Activated T-cell treated with anti-CD3 and anti-CD28 coated beads for 1 hour (primary cell): ENCODE results near the gene ZNF487.
"Not testable (repeated sequence)": the region's sequence is repeated elsewhere in the genome, so short reads cannot be mapped to it uniquely, and the experiment has no call there.

Experiments
- DNase-seq: peaks from one replicate; pipeline ENCODE4 v3.0.0-alpha.2; 2020; ENCODE audit warnings: low read depth

Gene ZNF487

DNA sequence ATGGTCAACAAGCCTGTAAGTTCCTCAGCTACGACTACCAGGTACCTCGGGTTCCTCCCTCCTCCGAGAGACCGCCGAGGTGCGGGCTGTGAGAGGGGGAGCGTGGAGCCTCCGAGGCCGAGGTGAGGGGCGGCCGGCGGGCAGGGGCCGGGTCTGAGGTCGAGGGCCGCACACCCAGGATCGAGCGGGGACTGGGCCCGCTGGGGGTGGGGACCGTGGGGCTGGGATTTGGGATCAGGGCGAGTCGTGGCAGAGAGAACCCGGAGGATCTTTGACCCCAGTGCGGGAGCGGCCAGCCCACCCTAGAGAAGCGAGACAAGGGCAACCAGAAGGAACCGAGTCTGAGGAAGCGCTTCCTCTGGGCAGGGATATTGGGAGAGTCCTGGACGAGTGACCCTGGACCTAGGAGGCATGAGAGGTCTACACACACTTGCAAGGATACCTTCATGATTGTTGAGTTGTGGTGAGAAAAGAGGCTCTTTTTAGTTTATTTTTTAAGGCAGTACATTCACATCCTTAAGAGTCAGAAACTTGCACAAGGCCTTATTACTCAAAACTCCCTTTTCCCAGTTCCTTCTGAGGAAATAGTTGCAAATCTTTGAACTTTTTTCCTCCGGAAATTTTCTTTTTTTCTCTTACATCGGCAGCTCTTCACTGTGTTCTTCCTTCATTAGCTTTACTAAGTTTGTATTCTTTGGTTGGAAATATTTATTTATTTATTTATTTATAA lies 395 bp downstream of the ZNF487 start:
- no peak for DNase-seq

DNA sequence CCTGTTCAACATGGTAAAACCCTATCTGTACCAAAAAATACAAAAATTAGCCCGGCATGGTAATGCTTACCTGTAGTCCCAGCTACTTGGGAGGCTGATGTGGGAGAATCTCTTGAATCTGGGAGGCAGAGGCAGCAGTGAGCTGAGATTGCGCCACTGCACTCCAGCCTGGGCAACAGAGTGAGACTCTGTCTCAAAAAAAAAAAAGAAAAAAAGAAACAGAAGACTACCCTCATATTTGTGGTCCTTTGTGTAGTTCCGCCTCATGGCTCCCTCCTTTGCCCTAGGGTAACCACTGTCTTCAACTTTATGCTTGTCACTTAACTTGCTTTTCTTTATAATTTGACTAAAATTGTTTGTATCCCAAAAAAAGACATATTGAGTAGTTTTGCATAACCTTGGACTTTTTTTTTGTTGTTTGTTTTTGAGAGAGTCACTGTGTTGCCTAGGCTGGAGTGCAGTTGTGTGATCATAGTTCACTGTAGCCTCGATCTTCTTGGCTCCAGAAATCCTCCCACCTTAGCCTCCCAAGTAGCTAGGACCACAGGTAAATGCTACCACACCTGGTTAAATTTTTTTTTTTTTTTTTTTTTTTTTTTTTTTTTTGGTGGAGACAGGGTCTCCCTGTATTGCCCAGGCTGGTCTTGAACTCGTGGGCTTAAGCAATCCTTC lies 3.7 kb downstream of the ZNF487 start:
- no peak for DNase-seq

DNA sequence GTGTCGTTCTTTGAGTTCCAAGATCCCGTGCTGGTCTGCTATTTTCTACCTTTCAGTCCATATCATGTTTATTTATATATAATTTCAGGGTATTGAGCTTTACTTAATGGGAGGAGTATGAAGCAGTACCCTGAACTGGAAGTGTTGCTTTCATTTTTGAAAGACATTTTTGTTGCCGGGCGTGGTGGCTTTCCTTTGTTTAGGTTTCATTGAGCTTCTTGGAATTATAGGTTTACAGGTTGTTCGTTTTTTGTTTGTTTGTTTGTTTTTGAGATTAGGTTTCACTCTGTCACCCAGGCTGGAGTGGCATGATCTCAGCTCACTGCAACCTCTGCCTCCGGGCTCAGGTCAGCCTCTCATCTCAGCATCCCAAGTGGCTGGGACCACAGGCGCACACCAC lies 7.4 kb downstream of the ZNF487 start:
- no peak for DNase-seq

DNA sequence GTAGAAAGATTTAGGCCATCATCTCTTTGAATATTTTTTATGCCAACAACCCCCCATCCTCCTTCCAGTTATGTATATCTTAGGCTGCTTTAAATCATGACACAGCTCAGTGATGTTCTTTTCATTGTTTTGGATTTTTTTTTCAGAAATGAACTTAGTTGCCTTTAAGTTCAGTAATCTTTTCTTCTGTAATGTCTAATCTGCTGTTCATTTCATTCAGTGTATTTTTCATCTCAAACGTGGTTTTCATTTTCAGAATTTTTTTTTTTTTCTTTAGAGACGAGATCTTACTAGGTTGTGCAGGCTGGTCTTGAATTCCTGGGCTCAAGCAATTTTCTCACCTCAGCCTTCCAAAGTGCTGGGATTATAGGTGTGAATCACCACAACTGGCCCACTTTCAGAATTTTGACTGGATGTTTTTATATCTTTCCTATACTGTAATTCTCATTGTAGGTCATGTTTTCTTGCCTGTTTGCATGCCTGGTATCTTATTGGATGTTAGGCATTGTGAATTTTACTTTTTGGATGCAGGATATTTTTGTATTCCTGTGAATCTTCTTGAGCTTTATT lies 8.1 kb downstream of the ZNF487 start:
- DNase-seq = no peak

DNA sequence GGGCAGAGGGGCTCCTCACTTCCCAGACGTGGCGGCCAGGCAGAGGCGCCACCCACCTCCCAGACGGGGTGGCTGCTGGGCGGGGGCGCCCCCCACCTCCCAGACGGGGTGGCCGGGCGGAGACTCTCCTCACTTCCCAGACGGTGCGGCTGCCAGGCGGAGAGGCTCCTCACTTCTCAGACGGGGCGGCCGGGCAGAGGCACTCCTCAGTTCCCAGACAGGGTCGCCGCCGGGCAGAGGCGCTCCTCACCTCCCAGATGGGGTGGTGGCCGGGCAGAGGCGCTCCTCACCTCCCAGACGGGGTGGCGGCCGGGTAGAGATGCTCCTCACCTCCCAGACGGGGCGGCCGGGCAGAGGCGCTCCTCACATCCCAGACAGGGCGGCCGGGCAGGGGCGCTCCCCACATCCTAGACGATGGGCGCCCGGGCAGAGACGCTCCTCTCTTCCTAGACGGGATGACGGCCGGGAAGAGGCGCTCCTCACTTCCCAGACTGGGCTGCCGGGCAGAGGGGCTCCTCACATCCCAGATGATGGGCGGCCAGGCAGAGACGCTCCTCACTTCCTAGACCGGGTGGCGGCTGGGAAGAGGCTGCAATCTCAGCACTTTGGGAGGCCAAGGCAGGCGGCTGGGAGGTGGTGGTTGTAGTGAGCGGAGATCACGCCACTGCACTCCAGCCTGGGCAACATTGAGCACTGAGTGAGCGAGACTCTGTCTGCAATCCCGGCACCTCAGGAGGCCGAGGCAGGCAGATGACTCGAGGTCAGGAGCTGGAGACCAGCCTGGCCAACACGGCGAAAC lies 9.5 kb downstream of the ZNF487 start:
- not testable (repeated sequence) for DNase-seq

DNA sequence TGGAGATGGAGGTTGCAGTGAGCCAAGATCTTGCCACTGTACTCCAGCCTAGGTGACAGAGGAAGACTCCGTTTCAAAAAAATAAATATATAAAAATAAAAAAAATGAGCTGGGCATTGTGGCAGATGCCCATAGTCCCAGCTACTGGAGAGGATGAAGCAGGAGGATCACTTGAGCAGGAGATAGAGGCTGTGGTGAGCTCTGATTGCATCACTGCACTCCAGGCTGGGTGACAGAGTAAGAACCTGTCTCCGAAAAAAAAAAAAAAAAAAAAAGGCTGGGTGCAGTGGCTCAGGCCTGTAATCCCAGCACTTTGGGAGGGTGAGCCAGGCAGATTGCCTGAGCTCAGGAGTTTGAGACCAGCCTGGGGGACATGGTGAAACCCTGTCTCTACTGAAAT lies 11.8 kb downstream of the ZNF487 start:
- no peak for DNase-seq

DNA sequence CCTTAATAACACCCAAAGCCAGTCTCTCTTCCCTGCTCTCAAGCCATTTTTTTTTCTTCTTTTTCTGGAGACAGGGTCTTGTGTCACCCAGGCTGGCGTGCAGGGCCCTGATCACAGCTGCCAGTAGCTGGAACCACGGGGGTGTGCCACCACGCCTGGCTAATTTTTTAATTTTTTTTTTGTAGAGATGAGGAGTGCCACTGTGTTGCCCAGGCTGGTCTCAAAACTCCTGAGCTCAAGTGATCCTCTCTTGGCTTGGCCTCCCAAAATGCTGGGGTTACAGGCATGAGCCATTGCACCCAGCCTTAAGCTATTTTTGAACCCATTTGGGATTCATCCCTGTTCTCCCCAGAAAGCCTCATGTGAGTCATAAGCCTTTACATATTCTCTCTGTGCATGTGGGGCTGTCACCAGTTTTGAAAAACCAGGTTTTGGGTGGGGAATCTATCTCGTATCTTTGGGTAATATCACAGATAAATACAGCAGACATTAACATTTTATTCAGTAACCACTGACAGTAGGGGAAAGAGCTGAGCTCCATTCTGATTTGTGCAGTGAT lies 15.5 kb downstream of the ZNF487 start:
- DNase-seq = no peak

DNA sequence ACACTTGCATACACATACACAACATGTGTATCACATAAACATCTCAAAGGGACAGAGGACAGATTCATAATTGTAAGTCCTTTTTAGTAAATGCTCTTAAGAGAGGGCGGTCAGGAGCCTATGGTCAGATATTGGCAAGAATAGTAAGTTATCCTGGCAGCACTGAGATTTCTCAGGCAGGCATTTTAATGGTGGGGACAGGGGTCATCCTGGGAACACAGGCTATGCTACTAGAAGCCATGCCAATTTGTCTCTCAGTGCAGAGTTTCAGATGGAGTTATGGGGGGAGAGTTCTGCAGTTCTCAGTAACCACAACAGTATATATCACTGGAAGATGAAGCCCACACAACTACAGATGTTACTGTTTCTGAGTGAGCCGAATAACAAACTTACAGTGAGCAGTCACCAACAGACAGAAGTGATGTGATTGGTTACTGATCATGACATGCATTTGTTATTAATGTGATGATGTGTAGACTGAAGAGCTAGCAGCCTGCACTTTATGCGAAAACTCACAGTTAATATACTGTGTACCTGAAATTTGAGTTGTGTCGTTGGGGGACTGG lies 16.4 kb downstream of the ZNF487 start:
- DNase-seq = no peak

DNA sequence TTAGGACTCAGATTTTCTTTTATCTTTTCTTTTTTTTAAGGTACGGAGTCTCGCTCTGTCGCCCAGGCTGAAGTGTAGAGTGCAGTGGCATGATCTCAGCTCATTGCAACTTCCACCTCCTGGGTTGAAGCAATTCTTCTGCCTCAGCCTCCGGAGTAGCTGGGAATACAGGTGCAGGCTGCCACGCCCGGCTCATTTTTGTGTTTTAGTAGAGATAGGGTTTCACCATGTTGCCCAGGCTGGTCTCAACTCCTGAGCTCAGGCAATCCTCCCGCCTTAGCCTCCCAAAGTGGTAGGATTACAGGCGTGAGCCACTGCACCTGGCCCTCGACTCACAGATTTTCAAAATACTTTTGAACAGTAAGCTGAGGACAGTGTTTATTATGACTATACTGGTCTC lies 17.1 kb downstream of the ZNF487 start:
- not testable (repeated sequence) for DNase-seq

DNA sequence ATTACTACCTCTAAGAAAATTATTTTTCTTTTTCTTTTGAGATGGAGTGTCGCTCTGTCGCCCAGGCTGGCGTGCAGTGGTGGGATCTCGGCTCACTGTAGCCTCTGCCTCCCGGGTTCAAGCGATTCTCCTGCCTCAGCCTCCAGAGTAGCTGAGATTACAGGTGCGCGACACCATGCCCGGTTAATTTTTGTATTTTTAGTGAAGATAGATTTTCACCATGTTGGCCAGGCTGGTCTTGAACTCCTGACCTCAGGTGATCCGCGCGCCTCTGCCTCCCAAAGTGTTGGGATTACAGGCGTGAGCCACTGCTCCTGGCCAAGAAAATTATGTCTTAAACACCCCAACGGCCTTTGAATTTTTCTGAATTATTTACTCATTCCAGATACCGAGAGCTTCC lies 19.6 kb downstream of the ZNF487 start:
- DNase-seq = not testable (repeated sequence)

DNA sequence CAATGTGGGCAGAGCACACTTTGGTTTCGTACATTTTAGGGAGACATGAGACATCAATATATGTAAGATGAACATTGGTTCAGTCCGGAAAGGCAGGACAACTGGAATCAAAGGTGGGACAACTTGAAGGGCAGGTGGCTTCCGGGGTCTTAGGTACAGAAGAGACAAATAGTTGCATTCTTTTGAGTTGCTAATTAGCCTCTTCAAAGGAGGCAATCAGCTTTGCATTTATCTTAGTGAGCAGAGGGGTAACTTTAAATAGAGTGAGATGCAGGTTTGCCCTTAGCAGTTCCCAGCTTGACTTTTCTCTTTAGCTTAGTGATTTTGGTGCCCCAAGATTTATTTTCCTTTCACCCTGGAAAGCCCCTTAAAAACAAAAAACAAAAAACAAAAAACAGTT lies 21.3 kb downstream of the ZNF487 start:
- no peak for DNase-seq

DNA sequence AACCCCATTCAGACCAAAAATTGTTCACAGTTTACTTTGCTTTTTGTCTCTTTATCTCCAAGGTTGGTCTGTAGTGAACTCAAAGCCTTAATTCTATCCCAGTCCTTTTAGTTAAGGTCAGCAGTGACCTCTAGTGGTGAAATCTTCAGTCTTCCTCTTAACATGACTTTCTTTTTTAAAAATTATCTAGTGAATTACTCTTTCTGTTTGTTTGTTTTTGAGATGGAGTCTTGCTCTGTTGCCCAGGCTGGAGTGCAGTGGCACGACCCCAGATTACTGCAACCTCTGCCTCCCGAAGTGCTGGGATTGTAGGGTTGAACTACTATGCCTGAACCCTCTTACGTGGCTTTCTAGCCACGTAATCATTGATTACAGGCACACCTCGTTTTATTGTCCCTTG lies 25.0 kb downstream of the ZNF487 start:
- no peak for DNase-seq

DNA sequence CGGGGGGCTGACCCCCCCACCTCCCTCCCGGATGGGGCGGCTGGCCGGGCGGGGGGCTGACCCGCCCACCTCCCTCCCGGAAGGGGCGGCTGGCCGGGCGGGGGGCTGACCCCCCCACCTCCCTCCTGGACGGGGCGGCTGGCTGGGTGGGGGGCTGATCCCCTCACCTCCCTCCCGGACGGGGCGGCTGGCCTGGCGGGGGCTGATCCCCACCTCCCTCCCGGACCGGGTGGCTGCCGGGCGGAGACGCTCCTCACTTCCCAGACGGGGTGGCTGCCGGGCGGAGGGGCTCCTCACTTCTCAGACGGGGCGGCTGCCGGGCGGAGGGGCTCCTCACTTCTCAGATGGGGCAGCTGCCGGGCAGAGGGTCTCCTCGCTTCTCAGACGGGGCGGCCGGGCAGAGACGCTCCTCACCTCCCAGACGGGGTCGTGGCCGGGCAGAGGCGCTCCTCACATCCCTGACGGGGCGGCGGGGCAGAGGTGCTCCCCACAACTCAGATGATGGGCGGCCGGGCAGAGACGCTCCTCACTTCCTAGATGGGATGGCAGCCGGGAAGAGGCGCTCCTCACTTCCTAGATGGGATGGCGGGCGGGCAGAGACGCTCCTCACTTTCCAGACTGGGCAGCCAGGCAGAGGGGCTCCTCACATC lies 28.3 kb downstream of the ZNF487 start:
- not testable (repeated sequence) for DNase-seq

DNA sequence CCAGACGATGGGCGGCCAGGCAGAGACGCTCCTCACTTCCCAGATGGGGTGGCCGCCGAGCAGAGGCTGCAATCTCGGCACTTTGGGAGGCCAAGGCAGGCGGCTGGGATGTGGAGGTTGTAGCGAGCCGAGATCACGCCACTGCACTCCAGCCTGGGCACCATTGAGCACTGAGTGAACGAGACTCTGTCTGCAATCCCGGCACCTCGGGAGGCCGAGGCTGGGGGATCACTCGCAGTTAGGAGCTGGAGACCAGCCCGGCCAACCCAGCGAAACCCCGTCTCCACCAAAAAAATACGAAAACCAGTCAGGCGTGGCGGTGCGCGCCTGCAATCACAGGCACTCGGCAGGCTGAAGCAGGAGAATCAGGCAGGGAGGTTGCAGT lies 28.8 kb downstream of the ZNF487 start:
- DNase-seq = not testable (repeated sequence)

DNA sequence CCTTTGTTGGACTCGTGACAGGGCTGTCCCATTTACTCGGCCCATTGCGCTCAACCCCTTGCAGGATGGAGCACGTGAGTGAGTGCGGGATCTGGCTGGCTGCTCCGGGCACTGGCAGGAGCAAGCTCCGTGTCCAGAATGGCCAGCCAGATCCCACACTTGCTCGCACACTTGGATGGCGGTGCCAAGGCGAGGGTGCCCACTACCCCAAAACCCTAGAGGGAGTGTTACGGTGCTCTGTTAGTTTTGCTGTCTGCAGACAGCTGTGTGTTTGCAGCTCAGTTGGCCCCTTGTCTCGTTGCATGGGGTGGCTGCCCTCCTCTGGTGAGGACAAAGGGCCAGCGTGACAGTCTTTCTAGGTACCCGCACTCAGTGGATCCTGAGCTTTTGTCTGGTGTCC lies 34.2 kb downstream of the ZNF487 start:
- DNase-seq = no peak

DNA sequence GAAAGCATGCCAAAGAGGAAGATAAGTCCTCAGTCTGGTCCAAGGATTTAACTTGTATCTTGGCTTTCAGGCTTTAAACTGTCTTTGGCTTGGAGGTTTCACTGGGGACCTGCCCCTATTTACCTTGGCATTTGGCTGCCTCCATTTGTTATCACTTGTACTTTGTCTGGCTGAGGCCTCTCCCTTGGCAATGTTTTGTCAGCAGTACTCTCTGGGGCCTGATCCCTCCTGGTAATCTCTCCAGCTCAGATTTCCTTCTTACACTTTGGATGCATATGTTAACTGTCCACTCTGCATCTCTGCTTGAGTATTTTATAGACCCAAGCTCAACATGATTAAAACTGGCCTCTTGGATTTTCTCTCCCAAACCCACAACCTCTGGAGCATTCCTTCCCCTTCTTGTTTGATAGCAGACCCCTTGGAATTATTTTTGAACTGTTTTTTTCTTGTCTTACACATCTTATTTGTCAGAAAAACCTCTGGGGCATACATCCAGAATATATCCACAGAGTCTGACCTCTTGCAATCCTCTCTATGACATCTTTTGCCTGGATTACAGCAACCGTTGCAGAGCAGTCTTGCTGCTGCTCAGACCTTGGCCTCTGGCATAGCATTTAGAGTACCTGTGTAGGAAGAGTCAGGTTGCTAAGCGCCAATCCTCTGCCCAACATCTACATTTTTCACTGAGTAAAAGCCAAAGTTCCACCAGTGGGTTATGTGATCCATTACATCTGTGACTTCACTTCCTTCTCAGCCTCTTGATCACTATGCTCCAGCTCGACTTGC lies 35.2 kb downstream of the ZNF487 start:
- no peak for DNase-seq

DNA sequence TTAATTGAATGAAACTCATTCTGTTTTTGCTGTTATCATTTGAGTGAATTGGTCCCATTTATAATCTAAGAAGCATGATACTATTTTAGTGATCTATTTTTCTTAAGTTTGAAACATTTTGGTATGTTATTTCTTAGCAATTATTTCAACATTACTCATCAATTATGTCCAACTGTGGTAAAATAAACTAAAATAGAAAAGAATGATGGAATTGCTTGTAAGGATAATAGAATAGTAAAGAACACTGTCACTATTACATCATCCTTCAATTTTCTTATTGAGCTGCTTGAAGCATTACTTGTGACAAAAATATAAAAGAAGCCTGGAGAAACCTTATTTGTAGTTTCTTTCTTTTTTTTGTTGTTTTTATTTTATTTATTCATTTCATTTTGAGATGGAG lies 42.4 kb downstream of the ZNF487 start:
- DNase-seq = no peak

DNA sequence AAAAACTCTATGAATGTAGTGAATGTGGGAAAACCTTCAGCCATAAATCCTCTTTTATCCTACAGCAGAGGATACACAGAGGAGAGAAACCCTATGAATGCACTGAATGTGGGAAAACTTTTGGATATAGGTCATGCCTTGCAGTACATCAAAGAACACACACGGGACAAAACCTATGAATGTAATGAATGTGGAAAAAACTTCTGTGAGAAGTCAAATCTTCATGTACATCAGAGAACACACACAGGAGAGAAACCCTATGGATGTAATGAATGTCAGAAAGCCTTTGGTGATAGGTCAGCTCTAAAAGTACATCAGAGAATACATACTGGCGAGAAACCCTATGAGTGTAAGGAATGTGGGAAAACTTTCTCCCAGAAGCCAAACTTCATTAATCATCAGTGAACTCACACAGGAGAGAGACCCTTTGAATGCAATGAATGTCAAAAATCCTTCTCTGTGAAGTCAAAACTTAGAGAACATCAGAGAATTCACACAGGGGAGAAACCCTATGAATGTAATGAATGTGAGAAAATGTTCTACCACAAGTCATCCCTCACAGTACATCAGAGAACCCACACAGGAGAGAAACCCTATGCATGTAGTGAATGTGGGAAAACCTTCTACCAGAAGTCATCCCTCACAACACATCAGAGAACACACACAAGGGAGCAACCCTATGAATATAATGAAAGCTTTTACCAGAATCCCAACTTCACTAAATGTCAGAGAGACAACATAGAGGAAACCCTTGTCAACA lies 45.6 kb downstream of the ZNF487 start:
- no peak for DNase-seq

DNA sequence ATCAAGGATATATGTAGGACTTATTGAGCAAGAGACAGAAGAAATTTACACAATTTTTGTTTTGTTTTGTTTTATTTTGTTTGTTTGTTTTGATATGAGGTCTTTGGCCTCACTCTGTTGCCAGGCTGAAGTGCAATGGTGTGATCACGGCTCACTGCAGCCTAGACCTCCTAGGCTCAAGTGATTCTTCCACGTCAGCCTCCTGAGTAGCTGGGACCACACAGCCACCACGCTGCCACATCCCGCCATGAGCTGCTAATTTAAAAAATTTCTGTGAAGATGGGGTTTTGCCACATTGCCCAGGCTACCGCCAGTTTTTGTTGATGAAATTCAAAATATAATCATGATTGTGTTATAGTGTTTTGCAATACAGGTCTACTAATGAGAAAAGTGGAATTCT lies 54.9 kb downstream of the ZNF487 start:
- no peak for DNase-seq

DNA sequence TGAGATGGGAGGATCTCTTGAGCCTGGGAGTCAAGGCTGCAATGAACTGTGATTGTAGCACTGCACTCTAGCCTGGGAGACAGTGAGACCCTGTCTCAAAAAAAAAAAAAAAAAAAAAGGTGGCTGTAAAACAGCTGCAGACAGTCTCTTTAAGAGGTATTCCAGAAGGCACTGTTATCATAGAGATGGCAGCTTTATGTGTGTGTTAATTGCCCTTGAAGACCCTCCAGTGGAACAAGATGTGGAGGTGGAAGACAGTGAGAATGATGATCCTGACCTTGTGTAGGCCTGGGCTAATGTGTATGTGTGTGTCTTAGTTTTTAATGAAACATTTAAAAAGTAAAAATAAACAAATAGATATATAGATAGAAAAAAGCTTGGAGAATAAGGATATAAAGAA lies 66.0 kb downstream of the ZNF487 start:
- DNase-seq = no peak
